Measurements from ENCODE around the gene TLX2.

The TLX2 gene

GRCh38 chr2:74486141-74486540 lies 28.1 kb upstream of the TLX2 start:
- Histone ChIP-seq H3K4me1 (ENCODE audit: insufficient read depth, low read length) (peaks cover 9% of the 10 kb centered on the region), H3K9me3 (ENCODE audit: low read length) (no peaks in the 10 kb centered on the region), H3K4me3 (ENCODE audit: low read length) (no peak overlapping the region), H3K27me3 (ENCODE audit: insufficient read depth, low read length) (no peaks in the 10 kb centered on the region), H2AFZ (ENCODE audit: low read depth, low read length) (no peak overlapping the region), H3K36me3 (ENCODE audit: insufficient read depth, low read length) (peaks cover 20% of the 10 kb centered on the region)

GRCh38 chr2:74488643-74489481 lies 25.4 kb upstream of the TLX2 start:
- H2AFZ ChIP-seq (ENCODE audit: low read depth, low read length): no peak overlapping the region
- H3K4me3 ChIP-seq (ENCODE audit: low read length): no peak overlapping the region
- no peaks in the 10 kb centered on the region for H3K4me1 ChIP-seq (ENCODE audit: insufficient read depth, low read length)
- H3K9me3 ChIP-seq (ENCODE audit: low read length): no peaks in the 10 kb centered on the region
- H3K27me3 ChIP-seq (ENCODE audit: insufficient read depth, low read length): no peaks in the 10 kb centered on the region
- H3K36me3 ChIP-seq (ENCODE audit: insufficient read depth, low read length): peaks cover 44% of the 10 kb centered on the region

GRCh38 chr2:74489906-74490305 lies 24.3 kb upstream of the TLX2 start:
- peaks cover 51% of the 10 kb centered on the region for H3K36me3 ChIP-seq (ENCODE audit: insufficient read depth, low read length)
- no peak overlapping the region for H3K4me3 ChIP-seq (ENCODE audit: low read length)
- no peak overlapping the region for H2AFZ ChIP-seq (ENCODE audit: low read depth, low read length)
- H3K4me1 ChIP-seq (ENCODE audit: insufficient read depth, low read length): no peaks in the 10 kb centered on the region
- H3K27me3 ChIP-seq (ENCODE audit: insufficient read depth, low read length): no peaks in the 10 kb centered on the region
- H3K9me3 ChIP-seq (ENCODE audit: low read length): no peaks in the 10 kb centered on the region

GRCh38 chr2:74491648-74492544 lies 22.4 kb upstream of the TLX2 start:
- Histone ChIP-seq H3K4me3 (ENCODE audit: low read length) (no peak overlapping the region), H3K27me3 (ENCODE audit: insufficient read depth, low read length) (peaks cover 8% of the 10 kb centered on the region), H3K36me3 (ENCODE audit: insufficient read depth, low read length) (peaks cover 49% of the 10 kb centered on the region), H2AFZ (ENCODE audit: low read depth, low read length) (no peak overlapping the region), H3K4me1 (ENCODE audit: insufficient read depth, low read length) (no peaks in the 10 kb centered on the region), H3K9me3 (ENCODE audit: low read length) (no peaks in the 10 kb centered on the region)

- Histone ChIP-seq H3K4me1 (ENCODE audit: insufficient read depth, low read length) (peaks cover 10% of the 10 kb centered on the region), H3K9me3 (ENCODE audit: low read length) (no peaks in the 10 kb centered on the region)
These were observed 20.7 kb upstream of the TLX2 start for GRCh38 chr2:74493546-74493945.

GRCh38 chr2:74495440-74495839 lies 18.8 kb upstream of the TLX2 start:
- no peaks in the 10 kb centered on the region for H3K9me3 ChIP-seq (ENCODE audit: low read length)
- peaks cover 44% of the 10 kb centered on the region for H3K27me3 ChIP-seq (ENCODE audit: insufficient read depth, low read length)
- H3K4me1 ChIP-seq (ENCODE audit: insufficient read depth, low read length): peaks cover 24% of the 10 kb centered on the region
- no peak overlapping the region for H3K4me3 ChIP-seq (ENCODE audit: low read length)
- peaks cover 41% of the 10 kb centered on the region for H3K36me3 ChIP-seq (ENCODE audit: insufficient read depth, low read length)
- H2AFZ ChIP-seq (ENCODE audit: low read depth, low read length): no peak overlapping the region

More at GRCh38 chr2:74493546-74493945, 20.7 kb upstream of the TLX2 start:
- no peak overlapping the region for H2AFZ ChIP-seq (ENCODE audit: low read depth, low read length)
- peaks cover 49% of the 10 kb centered on the region for H3K36me3 ChIP-seq (ENCODE audit: insufficient read depth, low read length)
- H3K27me3 ChIP-seq (ENCODE audit: insufficient read depth, low read length): peaks cover 25% of the 10 kb centered on the region
- no peak overlapping the region for H3K4me3 ChIP-seq (ENCODE audit: low read length)

- no peaks in the 10 kb centered on the region for H3K9me3 ChIP-seq (ENCODE audit: low read length)
- H3K4me1 ChIP-seq (ENCODE audit: insufficient read depth, low read length): peaks cover 24% of the 10 kb centered on the region
- peaks cover 61% of the 10 kb centered on the region for H3K27me3 ChIP-seq (ENCODE audit: insufficient read depth, low read length)
- H3K36me3 ChIP-seq (ENCODE audit: insufficient read depth, low read length): peaks cover 24% of the 10 kb centered on the region
- no peak overlapping the region for H3K4me3 ChIP-seq (ENCODE audit: low read length)
- H2AFZ ChIP-seq (ENCODE audit: low read depth, low read length): no peak overlapping the region
These were observed 17.1 kb upstream of the TLX2 start for GRCh38 chr2:74496997-74497776.

GRCh38 chr2:74497777-74498499 lies 16.3 kb upstream of the TLX2 start:
- H3K36me3 ChIP-seq (ENCODE audit: insufficient read depth, low read length): peaks cover 16% of the 10 kb centered on the region
- peaks cover 24% of the 10 kb centered on the region for H3K4me1 ChIP-seq (ENCODE audit: insufficient read depth, low read length)
- peaks cover 2% of the 10 kb centered on the region for H3K9me3 ChIP-seq (ENCODE audit: low read length)
- H3K4me3 ChIP-seq (ENCODE audit: low read length): peak overlapping the region; percentile 36
- H2AFZ ChIP-seq (ENCODE audit: low read depth, low read length): no peak overlapping the region
- peaks cover 69% of the 10 kb centered on the region for H3K27me3 ChIP-seq (ENCODE audit: insufficient read depth, low read length)

GRCh38 chr2:74498500-74499266 lies 15.6 kb upstream of the TLX2 start:
- peaks cover 2% of the 10 kb centered on the region for H3K9me3 ChIP-seq (ENCODE audit: low read length)
- H2AFZ ChIP-seq (ENCODE audit: low read depth, low read length): peak overlapping the region; percentile 64
- peaks cover 24% of the 10 kb centered on the region for H3K4me1 ChIP-seq (ENCODE audit: insufficient read depth, low read length)
- peaks cover 9% of the 10 kb centered on the region for H3K36me3 ChIP-seq (ENCODE audit: insufficient read depth, low read length)
- peaks cover 76% of the 10 kb centered on the region for H3K27me3 ChIP-seq (ENCODE audit: insufficient read depth, low read length)
- peak overlapping the region; percentile 36 for H3K4me3 ChIP-seq (ENCODE audit: low read length)

GRCh38 chr2:74499267-74499939 lies 14.8 kb upstream of the TLX2 start, which contains the start of gene LBX2:
LBX2 (minus strand) TSS chr2:74499603; CDS start chr2:74499537, 66 bp downstream.
- Histone ChIP-seq H3K36me3 (ENCODE audit: insufficient read depth, low read length) (peaks cover 2% of the 10 kb centered on the region), H3K4me1 (ENCODE audit: insufficient read depth, low read length) (peaks cover 24% of the 10 kb centered on the region), H2AFZ (ENCODE audit: low read depth, low read length) (peak within 1 kb of the TSS; percentile 64), H3K27me3 (ENCODE audit: insufficient read depth, low read length) (peaks cover 83% of the 10 kb centered on the region), H3K4me3 (ENCODE audit: low read length) (peak within 1 kb of the TSS; percentile 36), H3K9me3 (ENCODE audit: low read length) (peaks cover 2% of the 10 kb centered on the region)

GRCh38 chr2:74499940-74500577 lies 14.2 kb upstream of the TLX2 start:
- H3K4me1 ChIP-seq (ENCODE audit: insufficient read depth, low read length): peaks cover 24% of the 10 kb centered on the region

More at GRCh38 chr2:74499940-74500577, 14.2 kb upstream of the TLX2 start:
- Histone ChIP-seq H2AFZ (ENCODE audit: low read depth, low read length) (peak overlapping the region; percentile 64), H3K36me3 (ENCODE audit: insufficient read depth, low read length) (peaks cover 4% of the 10 kb centered on the region), H3K9me3 (ENCODE audit: low read length) (peaks cover 2% of the 10 kb centered on the region), H3K4me3 (ENCODE audit: low read length) (peak overlapping the region; percentile 36), H3K27me3 (ENCODE audit: insufficient read depth, low read length) (peaks cover 84% of the 10 kb centered on the region)
